Stimulated activated CD4-positive, alpha-beta T cell treated with anti-CD3 and anti-CD28 coated beads, TNF-alpha, amount 100 ng/mL, for 24 hours (primary cell): Measurements from ENCODE around the gene FA2H.
A peak's percentile ranks its signal among the peaks of the same experiment; 100 is the strongest.
"Not testable (repeated sequence)": the region's sequence is repeated elsewhere in the genome, so short reads cannot be mapped to it uniquely, and the experiment has no call there.

ENCODE experiments used
- DNase-seq, 3 experiments: peaks; one replicate each; pipeline ENCODE4 v3.0.0-alpha.2; 2020; ENCODE audit warnings: low read depth in 3 of 3

FA2H gene

DNA sequence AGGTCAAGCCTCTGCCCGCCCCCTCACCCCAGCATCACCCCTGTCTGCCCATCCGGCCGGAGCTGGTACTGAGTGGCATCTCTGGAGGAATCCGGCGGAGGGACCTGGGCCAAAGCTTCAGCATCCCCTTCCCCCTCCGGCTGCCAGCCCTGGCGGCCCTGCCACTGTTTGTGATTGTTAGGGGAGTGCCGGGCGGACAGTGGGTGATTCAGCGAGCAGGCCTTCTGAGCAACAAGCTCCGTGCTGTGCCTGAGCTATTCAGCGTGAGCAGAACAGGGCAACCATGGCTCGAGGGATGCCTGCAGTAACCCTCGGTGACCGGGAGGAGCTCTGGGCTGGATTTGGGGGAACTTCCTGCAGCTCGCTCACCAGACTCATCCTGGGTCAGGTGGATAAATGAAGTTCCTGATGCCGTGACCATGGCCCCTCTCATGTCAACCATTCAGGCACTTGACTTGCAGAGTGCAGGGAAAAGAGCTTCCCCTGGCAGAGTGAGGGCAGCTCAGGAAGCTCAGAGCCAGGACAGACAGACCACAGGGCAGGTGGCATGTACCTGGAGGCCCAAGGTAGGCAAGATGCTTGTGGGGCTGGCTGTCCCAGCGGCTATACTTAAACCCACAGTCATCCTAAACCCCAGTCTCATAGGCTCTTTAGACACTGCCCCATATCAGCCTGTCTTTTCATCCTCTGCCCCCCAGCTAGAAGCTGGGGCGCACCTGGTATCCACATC is 49.6 kb downstream of the FA2H start:
- no peak for DNase-seq

DNA sequence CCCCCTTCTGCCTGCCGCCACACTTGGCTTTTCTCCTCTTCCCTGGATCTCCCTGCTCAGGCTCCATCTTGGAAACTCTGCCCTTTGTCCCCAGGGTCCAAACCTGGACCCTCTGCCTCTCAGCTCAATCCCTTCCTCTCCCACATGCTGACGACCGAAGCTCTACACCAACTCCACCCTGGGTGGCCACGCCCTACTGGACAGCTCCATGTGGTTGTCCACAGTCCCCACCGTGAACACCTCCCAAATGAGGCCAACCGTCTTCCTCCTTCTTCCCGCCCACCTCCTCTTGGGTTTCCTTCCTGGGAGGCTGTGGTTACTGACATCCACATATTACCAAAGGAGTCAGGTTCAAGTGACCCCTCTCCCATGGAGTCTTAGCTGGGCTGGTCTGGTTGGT is 51.4 kb downstream of the FA2H start:
- DNase-seq = no peak

DNA sequence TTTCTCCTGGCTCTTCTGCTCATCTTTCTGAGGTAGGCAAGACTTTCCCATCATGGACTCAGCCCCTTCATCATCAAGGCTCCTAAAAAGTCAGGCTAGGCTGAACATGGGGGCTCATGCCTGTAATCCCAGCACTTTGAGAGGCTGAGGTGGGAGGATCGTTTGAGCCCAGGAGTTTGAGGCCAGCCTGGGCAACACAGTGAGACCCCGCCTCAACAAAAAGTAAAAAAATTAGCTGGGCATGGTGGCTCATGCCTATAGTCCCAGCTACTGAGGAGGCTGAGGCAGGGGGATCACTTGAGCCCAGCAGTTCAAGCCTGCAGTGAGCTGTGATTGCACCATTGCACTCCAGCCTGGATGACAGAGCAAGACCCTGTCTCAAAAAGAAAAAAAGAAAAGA is 52.5 kb downstream of the FA2H start:
- DNase-seq = not testable (repeated sequence)

DNA sequence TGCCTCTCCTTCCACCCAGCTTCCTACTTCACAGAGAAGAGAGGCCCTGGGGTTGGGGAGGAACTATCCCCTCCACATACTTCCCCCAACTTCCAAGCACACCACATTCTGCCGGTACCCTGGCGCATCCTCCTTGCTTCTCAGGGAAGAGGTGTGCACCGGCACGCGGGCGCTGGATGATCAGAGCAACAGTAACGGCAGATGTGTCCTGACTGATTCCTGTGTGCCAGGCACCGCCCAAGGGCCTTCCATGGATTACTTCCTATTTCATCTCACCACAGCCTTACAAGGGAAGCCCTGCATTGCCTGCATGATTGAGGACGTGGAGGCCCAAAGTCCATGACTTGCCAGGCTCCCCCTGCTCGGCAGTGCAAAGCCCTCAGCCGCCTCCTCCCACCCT is 52.9 kb downstream of the FA2H start:
- DNase-seq = no peak

DNA sequence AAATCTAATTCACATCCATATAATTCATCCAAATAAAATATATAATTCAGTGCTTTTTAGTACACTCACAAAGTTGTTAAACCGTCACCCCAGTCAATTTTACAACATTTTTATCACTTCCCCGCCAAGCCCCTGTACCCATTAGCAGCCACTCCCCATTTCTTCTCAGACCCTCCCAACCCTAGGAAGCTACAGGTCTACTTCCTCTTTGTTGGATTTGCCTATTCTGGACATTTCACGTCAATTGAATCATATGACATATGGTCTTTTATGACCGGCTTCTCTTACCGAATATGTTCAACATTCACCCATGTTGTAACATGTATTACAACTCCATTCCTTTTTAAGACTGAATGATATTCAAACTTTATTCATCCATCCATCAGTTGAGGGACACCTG is 54.0 kb downstream of the FA2H start:
- no peak for DNase-seq

DNA sequence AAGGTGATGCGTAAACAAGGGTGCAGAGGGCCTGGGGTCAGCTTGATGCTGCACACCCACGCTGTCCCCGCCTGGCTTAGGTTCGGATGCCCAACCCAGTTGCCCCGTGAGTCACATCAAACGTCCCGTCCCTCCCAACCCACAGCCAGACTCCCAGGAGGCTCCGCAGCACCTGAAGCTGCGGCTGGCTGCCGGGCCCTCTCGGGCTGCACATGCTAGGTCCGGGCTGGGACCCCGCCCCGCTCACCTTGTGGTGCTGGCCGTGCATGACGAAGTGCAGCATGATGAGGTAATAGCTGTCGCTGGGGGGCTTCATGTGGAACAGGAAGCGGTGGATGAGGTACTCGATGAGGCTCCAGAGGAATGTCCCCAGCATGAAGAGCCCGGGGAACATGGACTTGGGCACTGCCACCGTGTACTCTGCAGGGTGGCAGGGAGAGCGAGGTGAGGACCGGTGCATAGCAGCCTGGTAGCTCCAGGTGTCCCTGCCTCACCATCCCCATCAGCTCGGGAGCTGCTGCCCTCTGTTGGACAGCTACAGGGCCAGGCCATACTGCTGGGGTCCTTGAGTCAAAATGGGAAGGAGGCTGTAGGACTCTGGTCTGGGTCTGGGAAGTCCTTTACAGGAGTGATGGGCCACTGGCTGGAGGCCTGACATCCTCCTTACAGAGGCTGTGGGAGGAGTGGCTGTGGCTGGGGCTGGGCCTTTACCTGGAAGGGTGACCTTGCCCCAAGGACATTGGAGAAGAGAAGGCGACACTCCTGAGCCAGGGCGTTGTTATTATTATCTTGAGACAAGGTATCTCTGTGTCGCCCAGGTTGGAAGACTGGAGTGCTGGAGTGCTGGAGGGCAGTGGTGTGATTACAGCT is 55.6 kb downstream of the FA2H start:
- DNase-seq = no peak

DNA sequence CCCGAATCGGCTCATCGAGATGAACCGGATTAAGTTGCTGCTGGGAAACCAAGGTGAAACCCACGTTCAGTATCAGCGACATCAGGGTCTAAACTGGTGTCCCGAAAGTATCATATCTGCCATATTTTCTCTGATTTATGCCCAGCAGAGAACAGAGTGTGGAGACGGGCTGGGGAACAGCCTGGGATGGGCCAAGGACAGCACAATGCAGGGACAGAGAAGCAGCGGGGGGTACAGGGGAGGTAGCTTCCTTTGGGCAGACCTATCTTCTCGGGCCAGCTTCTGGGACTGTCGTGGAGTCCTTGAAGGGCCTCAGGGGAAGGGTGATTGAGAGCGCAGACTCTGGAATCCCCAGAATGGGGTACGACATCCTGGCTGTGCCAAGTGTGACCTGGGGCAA is 56.5 kb downstream of the FA2H start:
- DNase-seq = no peak

DNA sequence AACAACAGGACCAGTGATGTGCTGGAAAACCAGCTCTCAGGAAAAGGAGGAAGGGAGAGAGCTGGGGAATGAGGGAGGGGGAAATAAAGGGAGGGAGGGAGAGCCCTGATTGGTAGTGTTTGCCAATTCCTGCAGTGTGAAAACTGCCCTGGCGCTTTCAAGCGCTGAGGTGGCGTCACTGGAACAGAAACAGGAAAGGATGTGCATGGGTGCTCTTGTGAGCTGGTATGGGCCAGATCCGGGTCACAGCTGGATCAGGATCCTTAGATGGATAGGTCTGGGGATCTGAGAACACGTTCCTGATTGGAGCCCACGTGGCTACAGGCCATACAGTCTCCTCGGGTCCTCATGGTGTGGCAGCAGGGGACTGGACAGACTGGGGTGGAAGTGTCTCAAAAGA is 57.3 kb downstream of the FA2H start:
- no peak for DNase-seq

DNA sequence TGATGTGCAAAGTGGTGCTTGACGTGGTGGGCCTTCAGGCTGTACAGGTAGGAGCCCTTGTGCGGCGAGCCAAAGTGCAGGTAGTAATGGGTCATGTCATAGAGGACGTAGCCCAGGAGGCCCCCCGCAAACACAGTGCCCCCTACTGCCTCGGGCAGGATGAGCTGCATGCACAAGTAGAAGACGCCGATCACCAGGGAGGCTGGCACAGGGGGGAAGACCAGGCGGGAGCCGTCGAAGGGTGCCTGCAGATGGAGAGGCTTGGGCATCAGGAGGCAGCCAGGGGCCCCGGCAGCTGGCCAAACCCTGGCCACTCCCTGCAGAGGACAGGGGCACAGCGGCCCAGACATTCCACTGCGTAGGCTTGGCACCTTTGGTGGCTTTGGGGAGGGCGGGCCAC is 58.3 kb downstream of the FA2H start:
- no peak for DNase-seq

DNA sequence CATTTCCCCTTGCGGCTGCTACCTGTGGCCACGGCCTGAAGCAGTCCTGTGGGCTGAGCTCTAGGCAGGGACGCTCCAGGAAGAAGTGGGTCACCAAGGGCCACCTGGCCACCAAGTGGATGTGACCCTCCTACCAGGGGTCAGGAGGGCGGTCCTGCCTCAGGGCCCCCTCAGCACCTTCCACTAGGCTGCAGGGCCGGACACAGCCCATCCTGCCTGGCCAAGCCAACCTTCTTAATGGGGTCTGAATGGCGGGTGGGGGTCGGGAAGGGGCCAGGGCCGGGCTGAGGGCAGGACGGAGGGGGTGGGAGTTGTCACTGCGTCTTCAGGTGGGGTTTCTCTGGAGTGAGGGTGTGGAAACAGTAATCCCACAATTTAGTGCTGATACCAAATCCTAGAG is 60.7 kb downstream of the FA2H start:
- no peak for DNase-seq

DNA sequence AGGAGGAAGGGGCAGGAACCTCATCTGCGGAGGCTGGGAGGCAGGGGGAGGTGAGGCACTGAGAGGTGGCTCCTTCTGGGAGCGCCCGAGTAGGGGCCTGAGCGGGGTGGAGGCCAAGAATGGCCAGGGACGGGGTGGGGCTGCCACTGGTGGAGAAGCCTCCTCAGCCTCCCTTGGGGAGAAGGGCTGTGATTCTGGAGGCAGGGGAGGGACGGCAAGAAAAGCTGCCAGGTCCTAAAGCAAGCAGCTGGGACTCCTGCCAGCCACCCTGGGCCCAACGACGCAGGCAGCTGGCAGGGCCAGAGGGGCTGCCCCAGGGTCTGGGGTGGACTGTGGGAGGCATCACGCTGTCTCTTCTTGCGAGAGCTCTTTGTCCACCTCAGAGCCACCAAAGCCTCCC is 61.3 kb downstream of the FA2H start:
- no peak for DNase-seq

DNA sequence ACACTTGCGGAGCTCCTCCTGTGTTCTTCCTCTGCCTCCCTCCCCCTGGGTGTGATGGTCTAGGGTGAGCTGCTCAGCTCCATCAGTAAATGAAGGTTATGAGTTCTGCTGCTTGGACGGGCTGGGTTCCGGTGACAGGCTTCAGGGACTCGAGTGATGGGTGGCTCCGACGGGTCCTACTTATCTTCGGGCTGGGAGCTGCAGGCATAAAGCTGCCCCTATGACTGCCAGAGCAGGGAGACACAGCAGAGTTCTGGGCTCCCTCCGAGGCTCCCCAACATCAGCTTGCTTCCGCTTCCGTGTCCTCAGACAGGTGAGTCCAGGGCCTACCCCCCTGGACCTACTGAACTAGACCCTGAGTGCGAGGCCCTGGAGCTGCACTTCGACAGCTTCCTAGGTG is 62.7 kb downstream of the FA2H start:
- DNase-seq = no peak

DNA sequence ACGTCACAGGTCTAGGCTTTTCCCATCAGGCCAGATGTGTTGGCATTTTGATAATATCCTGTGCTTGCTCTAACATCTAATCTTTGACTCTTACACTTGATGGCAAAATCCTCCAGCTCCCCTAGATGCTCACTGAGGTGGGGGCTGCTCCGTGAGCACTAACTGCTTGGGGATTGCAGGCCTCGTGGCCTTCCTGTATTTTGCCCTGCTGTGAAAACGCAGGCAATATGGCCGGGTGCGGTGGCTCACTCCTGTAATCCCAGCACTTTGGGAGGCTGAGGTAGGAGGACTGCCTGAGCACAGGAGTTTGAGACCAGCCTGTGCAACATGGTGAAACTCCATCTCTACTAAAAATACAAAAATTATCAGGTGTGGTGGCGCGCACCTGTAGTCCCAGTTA is 64.2 kb downstream of the FA2H start:
- no peak for DNase-seq

DNA sequence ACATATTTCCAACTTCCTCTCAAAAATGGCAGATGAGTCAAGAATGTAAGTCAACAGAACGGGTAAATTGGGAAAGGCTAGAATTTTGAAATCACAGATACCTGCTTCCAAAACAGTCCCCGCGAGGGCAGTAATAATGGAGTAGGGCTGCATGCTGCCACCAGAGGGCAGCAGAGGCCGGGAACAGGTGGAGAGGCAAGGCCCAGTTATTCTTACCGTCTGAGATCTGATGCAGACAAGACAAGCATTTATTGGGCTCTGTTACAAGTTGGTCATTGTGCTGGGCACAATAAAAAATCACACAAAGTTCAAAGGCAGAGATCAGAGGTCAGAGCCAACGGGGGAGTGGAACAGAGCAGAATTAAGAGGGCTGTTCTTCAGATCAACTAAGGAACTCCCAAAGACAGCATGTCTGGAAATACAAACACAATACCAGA is 65.2 kb downstream of the FA2H start:
- DNase-seq = peak; percentile 66 to 78 (median 70)

DNA sequence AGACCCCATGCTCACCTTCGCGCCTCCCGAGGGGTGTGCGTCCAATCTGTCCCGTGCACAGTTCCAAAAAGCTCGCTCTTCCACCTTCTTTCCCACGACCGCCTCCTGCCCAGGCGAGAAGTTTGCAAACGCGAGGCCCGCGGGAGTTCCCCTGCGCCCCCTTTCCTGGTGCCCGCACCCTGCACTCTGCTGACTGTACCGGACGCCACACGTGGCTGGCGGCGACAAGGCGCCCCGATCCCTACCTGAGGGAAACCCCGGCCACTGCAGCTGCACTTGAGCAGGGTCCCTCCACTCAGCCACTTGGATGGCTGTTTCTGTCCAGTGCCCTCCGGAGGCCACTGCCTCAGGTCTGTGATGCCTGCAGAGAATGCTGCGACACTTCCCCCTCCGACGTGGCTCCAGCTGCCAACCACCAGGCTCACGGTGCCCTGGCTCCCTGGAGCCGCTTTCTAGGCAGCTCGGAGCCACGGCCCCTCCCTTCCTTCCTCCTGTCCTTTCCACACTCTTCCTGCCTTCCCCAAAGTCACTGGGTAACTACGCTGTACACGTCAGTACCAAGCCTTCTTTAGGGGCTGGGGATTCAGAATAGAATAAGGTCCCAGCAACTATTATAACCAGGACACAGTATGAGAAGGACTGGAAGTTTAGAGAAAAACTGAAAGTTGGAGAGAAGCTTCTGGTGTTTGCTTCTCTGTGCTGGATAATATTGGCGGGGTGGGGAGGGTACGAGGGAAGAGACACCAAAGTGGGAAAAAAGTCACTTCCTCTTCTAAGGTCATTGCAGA is 74.0 kb downstream of the FA2H start, which contains the start of gene MLKL:
Gene MLKL, minus strand, starts transcription at position 425 of the 788 bp plus-strand sequence. CDS start 5,105 bp downstream, outside the sequence.
- peak; percentile 14 to 62 (median 27) for DNase-seq

DNA sequence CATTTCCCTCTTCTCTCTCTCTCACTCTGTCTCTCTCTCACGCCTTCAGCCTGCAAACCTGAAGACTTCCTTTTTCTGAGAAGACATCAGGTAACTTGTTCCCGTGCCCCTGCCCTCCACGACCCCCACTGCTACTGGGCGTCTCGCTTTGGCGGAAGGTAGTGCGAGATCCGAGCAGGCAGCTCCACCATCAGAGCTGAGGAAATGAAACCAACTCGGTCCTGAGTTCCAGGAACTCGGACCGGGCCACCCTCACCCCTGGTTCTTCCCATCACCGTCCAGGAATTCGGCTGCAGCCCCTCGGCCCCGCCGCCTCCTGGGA is 74.5 kb downstream of the FA2H start:
- DNase-seq = peak in 1 of 3 experiments; percentile 19

DNA sequence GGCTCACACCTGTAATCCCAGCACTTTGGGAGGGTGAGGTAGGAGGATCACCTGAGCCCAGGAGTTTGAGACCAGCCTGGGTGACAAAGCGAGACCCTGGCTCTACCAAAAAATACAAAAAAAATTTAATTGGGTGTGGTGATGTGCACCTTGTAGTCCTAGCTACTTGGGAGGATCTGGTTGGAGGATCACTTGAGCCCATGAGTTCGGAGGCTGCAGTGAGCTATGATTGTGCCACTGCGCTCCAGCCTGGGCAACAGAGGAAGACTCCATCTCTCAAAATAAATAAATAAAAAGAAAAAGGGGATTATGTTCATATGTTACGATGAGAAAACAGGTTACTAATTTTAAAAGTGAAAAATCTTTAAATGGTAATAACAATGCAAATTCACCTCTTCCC is 75.0 kb downstream of the FA2H start:
- no peak for DNase-seq

DNA sequence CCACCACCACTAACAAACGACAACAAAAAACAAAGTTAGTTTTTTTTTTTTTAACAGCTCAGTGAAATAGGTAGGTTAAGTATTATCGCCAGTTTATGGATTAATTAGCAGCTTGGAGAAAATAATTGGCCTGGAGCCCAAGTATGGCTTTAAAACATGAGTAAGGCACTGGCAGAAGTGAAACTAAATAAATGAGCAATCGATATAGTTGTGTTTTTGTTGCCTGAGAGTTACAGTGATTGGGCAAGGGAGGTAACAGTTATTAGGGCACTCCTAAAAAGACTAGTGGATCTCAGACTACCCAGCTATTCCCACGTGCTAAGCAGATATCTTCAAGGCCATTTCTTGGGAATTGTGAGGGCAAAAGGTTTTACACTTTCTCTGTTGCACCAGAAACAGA is 76.4 kb downstream of the FA2H start:
- DNase-seq = no peak

DNA sequence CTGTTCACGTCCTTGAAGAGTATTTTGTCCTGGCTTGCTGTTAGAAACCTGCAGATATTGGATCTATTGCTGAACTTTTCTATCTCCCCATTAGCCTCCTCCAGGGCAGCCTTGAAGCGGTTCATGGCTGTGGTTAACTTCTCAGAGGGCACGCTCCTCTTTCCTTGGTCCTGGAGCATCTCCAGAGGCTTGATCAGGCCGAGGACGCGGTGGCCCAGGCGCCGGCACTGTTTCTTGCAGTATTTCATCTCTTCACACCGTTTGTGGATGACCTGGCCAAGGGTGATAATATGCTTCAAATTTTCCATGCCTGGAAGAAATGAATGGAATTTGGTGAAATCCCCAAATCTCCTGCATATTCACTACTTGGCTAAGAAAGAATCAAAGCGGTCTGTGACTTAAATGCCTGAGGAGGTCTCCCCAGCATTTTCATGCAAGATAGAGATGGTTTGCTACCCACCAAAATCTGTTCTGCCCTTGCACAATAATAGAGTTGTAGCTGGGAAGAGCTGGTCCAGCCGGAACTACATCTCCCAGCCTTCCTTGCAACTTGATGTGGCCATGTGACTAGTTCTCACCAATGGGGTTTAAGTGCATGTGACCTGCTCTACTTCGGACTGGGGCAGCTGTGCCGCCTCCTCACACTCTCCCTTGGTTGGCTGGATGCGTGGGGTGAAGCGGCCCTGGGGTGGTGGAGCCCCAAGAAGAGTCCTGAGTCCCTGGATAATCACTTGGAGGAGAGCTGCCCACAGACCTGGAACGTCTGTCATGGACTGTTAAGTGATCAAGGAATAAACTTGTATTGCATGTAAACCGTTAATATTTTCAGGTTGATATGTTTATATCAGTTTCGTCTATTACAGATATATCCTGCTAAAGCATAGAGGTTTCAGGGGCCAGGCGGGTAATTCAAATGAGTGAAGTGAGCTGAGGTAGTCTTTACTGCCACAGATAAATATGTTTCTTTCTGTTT is 78.9 kb downstream of the FA2H start:
- DNase-seq = peak in 2 of 3 experiments; percentile 27 to 35

DNA sequence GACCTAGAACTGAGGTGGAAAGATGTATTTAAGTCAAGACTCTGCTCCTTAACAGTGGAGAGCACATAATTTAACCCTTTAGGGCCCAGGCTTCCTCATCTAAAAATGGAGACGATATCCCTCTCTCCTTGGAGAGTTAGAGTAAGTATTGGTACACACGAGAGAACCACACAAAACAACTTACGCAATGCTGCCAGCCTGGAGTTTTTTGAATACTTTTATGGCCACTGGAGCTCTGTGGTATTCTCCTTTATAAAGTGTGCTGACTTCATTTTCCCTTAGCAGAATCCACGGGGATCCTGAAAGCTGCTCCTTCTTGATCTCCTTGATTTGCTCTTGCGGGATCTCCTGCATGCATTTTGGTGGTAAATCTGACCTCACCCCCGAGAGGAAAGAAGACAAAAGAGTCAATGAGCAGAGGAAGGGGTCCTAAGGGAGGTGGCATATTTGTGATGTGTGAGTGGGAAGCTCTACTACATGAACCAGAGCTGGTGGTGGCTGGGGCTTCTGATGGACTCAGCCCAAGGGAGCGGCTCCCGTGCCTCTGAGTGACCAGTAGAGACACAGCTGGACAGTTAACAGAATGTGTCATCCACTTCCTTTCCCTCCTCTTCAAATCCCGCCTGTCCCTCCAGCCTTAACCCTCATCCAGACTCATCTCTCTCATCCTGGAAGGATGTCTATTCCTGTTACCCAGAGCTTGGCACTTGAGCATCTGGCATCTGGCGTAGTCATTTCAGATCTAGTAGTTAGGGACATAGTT is 83.3 kb downstream of the FA2H start:
- no peak for DNase-seq
